ENCODE measurements around the gene CDT1. TPM values are rescaled to one million over a fixed set of nuclear protein-coding genes. Genes with fewer than 3 reads are reported as not detected.

The CDT1 gene
- total and polyA plus RNA-seq, 2 experiments from 2014 or later, result 32.6 to 187 TPM

DNA sequence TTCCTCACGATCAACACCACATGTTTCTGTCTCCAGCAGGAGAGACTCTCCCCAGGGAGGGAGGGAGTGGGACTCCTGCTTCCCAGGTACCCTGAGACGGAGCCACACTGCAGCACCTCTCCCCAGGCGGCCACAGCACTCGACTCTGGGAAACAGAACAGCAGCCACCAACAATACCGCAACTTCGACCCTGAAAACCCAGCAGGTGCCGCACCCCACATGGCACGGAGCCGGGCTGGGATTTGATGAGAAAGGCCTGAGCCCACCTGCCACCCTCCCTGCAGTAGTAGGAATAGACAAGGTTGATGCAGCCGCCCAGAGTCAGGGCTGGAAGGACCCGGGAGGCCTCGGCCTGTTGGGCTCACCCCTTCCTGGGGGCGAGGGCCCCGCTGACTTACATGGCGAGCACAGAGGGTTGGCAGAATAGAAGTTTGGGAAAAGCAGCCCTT lies 38.7 kb downstream of the CDT1 start (continued):
- TF ChIP-seq, protein P1, sequence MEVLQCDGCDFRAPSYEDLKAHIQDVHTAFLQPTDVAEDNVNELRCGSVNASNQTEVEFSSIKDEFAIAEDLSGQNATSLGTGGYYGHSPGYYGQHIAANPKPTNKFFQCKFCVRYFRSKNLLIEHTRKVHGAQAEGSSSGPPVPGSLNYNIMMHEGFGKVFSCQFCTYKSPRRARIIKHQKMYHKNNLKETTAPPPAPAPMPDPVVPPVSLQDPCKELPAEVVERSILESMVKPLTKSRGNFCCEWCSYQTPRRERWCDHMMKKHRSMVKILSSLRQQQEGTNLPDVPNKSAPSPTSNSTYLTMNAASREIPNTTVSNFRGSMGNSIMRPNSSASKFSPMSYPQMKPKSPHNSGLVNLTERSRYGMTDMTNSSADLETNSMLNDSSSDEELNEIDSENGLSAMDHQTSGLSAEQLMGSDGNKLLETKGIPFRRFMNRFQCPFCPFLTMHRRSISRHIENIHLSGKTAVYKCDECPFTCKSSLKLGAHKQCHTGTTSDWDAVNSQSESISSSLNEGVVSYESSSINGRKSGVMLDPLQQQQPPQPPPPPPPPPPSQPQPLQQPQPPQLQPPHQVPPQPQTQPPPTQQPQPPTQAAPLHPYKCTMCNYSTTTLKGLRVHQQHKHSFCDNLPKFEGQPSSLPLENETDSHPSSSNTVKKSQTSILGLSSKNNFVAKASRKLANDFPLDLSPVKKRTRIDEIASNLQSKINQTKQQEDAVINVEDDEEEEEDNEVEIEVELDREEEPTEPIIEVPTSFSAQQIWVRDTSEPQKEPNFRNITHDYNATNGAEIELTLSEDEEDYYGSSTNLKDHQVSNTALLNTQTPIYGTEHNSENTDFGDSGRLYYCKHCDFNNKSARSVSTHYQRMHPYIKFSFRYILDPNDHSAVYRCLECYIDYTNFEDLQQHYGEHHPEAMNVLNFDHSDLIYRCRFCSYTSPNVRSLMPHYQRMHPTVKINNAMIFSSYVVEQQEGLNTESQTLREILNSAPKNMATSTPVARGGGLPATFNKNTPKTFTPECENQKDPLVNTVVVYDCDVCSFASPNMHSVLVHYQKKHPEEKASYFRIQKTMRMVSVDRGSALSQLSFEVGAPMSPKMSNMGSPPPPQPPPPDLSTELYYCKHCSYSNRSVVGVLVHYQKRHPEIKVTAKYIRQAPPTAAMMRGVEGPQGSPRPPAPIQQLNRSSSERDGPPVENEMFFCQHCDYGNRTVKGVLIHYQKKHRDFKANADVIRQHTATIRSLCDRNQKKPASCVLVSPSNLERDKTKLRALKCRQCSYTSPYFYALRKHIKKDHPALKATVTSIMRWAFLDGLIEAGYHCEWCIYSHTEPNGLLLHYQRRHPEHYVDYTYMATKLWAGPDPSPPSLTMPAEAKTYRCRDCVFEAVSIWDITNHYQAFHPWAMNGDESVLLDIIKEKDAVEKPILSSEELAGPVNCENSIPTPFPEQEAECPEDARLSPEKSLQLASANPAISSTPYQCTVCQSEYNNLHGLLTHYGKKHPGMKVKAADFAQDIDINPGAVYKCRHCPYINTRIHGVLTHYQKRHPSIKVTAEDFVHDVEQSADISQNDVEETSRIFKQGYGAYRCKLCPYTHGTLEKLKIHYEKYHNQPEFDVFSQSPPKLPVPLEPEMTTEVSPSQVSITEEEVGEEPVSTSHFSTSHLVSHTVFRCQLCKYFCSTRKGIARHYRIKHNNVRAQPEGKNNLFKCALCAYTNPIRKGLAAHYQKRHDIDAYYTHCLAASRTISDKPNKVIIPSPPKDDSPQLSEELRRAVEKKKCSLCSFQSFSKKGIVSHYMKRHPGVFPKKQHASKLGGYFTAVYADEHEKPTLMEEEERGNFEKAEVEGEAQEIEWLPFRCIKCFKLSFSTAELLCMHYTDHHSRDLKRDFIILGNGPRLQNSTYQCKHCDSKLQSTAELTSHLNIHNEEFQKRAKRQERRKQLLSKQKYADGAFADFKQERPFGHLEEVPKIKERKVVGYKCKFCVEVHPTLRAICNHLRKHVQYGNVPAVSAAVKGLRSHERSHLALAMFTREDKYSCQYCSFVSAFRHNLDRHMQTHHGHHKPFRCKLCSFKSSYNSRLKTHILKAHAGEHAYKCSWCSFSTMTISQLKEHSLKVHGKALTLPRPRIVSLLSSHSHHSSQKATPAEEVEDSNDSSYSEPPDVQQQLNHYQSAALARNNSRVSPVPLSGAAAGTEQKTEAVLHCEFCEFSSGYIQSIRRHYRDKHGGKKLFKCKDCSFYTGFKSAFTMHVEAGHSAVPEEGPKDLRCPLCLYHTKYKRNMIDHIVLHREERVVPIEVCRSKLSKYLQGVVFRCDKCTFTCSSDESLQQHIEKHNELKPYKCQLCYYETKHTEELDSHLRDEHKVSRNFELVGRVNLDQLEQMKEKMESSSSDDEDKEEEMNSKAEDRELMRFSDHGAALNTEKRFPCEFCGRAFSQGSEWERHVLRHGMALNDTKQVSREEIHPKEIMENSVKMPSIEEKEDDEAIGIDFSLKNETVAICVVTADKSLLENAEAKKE (CRISPR knock-in tag; IDR thresholded peaks at IDR 0.05), result no peak
- no peak for TF ChIP-seq STAT1 (IDR thresholded peaks at IDR 0.05; ENCODE audit: unreplicated experiment)

DNA sequence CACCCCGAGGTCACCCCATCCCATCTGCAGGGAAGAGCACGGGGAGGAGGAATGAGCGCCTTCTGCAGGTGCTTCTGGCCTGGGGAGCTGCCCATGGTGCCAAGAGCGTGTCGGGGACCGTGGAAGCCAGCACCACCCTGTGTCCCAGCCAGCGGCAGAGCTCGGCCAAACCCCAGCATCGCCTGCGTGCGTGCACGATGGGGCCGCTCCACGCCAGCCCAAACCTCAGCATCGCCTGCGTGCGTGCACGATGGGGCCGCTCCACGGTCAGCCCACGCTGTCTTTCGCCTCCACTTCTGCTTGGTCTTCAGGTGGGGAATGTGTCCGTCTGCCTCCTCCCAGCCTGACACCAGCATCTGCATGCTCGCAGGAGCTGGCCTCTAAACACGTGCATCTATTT lies 39.2 kb downstream of the CDT1 start:
- Mint-ChIP-seq H3K4me1 (0 out of 3 replicates have a peak, but pooled peaks cover 3% of the 10 kb centered on the region), H3K9me3 (no peaks in the 10 kb centered on the region), H3K4me3 (no peak overlapping the region), H3K36me3 (ENCODE audit: low read depth) (peaks cover 11% of the 10 kb centered on the region), H3K27me3 (ENCODE audit: insufficient read depth, low read depth, poor library complexity) (peaks cover 10% of the 10 kb centered on the region), H3K27ac (no peak overlapping the region)
- no peaks in the 10 kb centered on the region for H3K79me2 ChIP-seq (replicated peaks; ENCODE audit: insufficient read depth)
- H3K4me1 ChIP-seq (ENCODE audit: insufficient read depth), result no peaks in the 10 kb centered on the region
- H3K9me2 ChIP-seq (ENCODE audit: insufficient read depth), result no peaks in the 10 kb centered on the region
- DNase-seq (ENCODE audit: low spot score) (no peak), ATAC-seq (no peak)
- H3F3A ChIP-seq (replicated peaks; ENCODE audit: low read depth), result no peaks in the 10 kb centered on the region
- no peak overlapping the region for H2AFZ ChIP-seq
- no peaks in the 10 kb centered on the region; the same call in 1 of the 2 replicates for H3K36me3 ChIP-seq (ENCODE audit: insufficient read depth)
- no peak overlapping the region for H3K4me2 ChIP-seq
- no peaks in the 10 kb centered on the region for H3K27me3 ChIP-seq (ENCODE audit: insufficient read depth)
- H3K27ac ChIP-seq (ENCODE audit: low read depth), result no peak overlapping the region
- no peaks in the 10 kb centered on the region for H4K20me1 ChIP-seq (replicated peaks; ENCODE audit: insufficient read depth)
- H3K4me3 ChIP-seq, result no peak overlapping the region
- no peak for TF ChIP-seq CREB1 (CRISPR knock-in tag; IDR thresholded peaks at IDR 0.05; ENCODE audit: low read depth)
- TF ChIP-seq POLR2AphosphoS5 (IDR thresholded peaks at IDR 0.05; ENCODE audit: low read depth), result no peak
- TF ChIP-seq, protein P2, sequence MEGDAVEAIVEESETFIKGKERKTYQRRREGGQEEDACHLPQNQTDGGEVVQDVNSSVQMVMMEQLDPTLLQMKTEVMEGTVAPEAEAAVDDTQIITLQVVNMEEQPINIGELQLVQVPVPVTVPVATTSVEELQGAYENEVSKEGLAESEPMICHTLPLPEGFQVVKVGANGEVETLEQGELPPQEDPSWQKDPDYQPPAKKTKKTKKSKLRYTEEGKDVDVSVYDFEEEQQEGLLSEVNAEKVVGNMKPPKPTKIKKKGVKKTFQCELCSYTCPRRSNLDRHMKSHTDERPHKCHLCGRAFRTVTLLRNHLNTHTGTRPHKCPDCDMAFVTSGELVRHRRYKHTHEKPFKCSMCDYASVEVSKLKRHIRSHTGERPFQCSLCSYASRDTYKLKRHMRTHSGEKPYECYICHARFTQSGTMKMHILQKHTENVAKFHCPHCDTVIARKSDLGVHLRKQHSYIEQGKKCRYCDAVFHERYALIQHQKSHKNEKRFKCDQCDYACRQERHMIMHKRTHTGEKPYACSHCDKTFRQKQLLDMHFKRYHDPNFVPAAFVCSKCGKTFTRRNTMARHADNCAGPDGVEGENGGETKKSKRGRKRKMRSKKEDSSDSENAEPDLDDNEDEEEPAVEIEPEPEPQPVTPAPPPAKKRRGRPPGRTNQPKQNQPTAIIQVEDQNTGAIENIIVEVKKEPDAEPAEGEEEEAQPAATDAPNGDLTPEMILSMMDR (conservative IDR thresholded peaks at IDR 0.05; ENCODE audit: low read depth in 2 of 2), result no peak
- no peak for TF ChIP-seq NANOG (IDR thresholded peaks at IDR 0.05; ENCODE audit: borderline replicate concordance)
- TF ChIP-seq ZNF331 (CRISPR knock-in tag; IDR thresholded peaks at IDR 0.05; ENCODE audit: low read depth), result no peak
- no peak for TF ChIP-seq ZNF114 (CRISPR knock-in tag; IDR thresholded peaks at IDR 0.05)
- no peak for TF ChIP-seq JUNB (IDR thresholded peaks at IDR 0.05; ENCODE audit: unreplicated experiment)
- TF ChIP-seq, protein P1 (CRISPR knock-in tag; IDR thresholded peaks at IDR 0.05), result no peak
